Measurements from ENCODE around the gene RASSF4. TPM values are rescaled to one million over a fixed set of nuclear protein-coding genes. Genes with fewer than 3 reads are reported as not detected.

Gene RASSF4
- total and polyA plus RNA-seq, 4 donors, result 8.2 to 26.9 (median 12.4) TPM

- no peak for TF ChIP-seq HNF4A (conservative IDR thresholded peaks at IDR 0.05)
- H3K9ac ChIP-seq (ENCODE audit: low read depth in 1 of 2, low read length in 2 of 2), result no peak overlapping the region
- H3K9me3 ChIP-seq (ENCODE audit: control insufficient read depth in 4 of 4, low read length in 3 of 4), result no peaks in the 10 kb centered on the region
- no peaks in the 10 kb centered on the region for H3K36me3 ChIP-seq (ENCODE audit: control insufficient read depth in 4 of 4, insufficient read depth in 3 of 4, low read depth in 1 of 4, low read length in 3 of 4)
- H3K27ac ChIP-seq (ENCODE audit: low read depth in 1 of 2, low read length in 2 of 2), result no peak overlapping the region
- peaks cover 0 to 6% (median under 1%) of the 10 kb centered on the region in 4 donors for H3K4me1 ChIP-seq (ENCODE audit: control insufficient read depth in 4 of 4, insufficient read depth in 4 of 4, low read length in 3 of 4)
- whole genome bisulfite sequencing, result 80% methylated on average over 9 of the region's 9 CpGs
- H3K27me3 ChIP-seq (ENCODE audit: control insufficient read depth in 4 of 4, insufficient read depth in 4 of 4, low read length in 3 of 4), result no peaks in the 10 kb centered on the region
- DNase-seq (ENCODE audit: low spot score), result peak; percentile 20
- H3K4me3 ChIP-seq (ENCODE audit: low read depth in 1 of 3, low read length in 3 of 3), result no peak overlapping the region
Observed at GRCh38 chr10:44933451-44934321, 25.9 kb upstream of the RASSF4 start.

DNA sequence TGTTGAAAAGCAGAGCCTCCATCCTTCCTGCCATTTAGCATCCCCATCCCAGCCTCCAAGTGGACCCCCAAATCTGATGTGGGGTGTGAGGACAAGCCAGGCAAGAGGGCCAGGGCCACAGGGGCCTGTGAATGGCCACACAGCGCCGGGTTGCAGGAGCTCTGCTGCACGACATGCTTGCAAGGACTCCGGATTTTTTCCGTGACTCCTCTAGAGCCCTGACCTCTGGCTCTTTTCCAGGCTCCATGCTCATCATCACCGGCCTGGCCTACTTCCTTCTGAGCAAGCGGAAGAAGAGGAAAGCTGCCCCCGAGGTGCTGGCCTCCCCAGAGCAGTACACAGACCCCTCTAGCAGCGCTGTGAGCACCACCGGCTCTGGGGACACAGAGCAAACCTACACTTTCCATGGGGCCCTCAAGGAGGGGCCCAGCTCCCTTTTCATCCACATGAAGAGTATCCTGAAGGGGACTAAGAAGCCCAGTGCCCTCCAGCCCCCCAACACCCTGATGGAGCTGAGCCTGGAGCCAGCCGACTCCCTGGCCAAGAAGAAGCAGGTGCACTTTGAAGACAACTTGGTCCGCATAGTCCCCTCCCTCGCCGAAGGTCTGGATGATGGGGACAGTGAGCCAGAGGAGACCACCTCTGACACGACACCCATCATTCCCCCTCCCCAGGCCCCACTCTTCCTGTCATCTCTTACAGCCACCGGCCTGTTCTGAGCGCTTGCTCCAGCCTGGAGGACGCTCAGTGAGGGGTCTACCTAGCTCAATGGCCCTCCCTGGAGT, 25.0 kb upstream of the RASSF4 start:
- DNase-seq (ENCODE audit: low spot score), result peak; percentile 33
- Histone ChIP-seq H3K36me3 (ENCODE audit: control insufficient read depth in 4 of 4, insufficient read depth in 3 of 4, low read depth in 1 of 4, low read length in 3 of 4) (no peaks in the 10 kb centered on the region), H3K27me3 (ENCODE audit: control insufficient read depth in 4 of 4, insufficient read depth in 4 of 4, low read length in 3 of 4) (no peaks in the 10 kb centered on the region), H3K27ac (ENCODE audit: low read depth in 1 of 2, low read length in 2 of 2) (no peak overlapping the region), H3K4me3 (ENCODE audit: low read depth in 1 of 3, low read length in 3 of 3) (no peak overlapping the region), H3K9ac (ENCODE audit: low read depth in 1 of 2, low read length in 2 of 2) (no peak overlapping the region), H3K9me3 (ENCODE audit: control insufficient read depth in 4 of 4, low read length in 3 of 4) (no peaks in the 10 kb centered on the region), H3K4me1 (ENCODE audit: control insufficient read depth in 4 of 4, insufficient read depth in 4 of 4, low read length in 3 of 4) (peaks cover 0 to 6% (median under 1%) of the 10 kb centered on the region in 4 donors)
- WGBS, result 84% methylated on average over 18 of the region's 18 CpGs
- TF ChIP-seq TAF1 (conservative IDR thresholded peaks at IDR 0.05) (no peak), EGR1 (IDR thresholded peaks at IDR 0.05; ENCODE audit: low read depth in 2 of 2) (no peak), HNF4A (conservative IDR thresholded peaks at IDR 0.05) (no peak), FOXA1 (IDR thresholded peaks at IDR 0.05) (no peak), FOXA2 (IDR thresholded peaks at IDR 0.05) (no peak)

DNA sequence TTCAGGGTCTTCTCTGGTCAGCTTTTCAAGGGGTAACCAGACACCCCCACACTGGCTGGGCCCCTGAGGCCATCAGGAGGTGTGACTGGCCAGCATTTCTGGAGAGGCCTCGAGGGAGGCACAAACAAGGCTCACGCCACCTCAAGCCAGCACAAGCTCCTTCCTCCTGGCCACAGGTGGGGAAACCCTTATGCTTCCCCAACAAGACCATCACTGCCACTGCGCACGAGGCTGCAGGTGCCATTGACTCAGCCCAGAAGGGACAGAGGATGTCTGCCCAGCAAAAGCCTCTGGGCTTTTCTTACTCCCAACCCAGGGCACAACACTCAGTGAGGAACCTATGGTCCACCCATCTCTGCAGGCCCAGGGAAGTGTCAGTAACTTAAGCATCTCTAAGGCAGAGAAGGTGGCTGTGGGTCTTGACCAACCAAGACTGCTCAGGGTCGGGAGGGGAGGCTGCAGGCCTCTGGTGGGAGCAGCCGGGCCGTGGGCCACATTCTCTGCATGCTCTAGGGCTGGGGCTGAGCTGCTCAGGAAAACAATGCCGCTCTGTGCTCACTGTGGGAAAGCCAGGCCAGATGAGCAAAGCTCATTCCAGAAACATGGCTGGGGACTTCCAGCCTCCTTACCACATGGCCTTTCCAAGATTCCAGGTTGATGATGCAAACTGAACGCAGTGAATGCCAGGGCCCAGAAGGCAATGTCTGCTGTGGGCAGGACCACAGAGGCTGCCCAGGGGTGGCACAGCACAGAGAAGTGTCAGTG, 24.2 kb upstream of the RASSF4 start:
- TF ChIP-seq EGR1 (IDR thresholded peaks at IDR 0.05; ENCODE audit: low read depth in 2 of 2), result no peak
- TF ChIP-seq, protein P1, sequence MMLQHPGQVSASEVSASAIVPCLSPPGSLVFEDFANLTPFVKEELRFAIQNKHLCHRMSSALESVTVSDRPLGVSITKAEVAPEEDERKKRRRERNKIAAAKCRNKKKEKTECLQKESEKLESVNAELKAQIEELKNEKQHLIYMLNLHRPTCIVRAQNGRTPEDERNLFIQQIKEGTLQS (IDR thresholded peaks at IDR 0.05), result peak; percentile 66
- peak; percentile 28 for TF ChIP-seq YY1 (IDR thresholded peaks at IDR 0.05)
- TF ChIP-seq TAF1 (conservative IDR thresholded peaks at IDR 0.05), result no peak
- H3K4me1 ChIP-seq (ENCODE audit: control insufficient read depth in 4 of 4, insufficient read depth in 4 of 4, low read length in 3 of 4), result peaks cover 1 to 6% (median 3%) of the 10 kb centered on the region in 4 donors
- DNase-seq (ENCODE audit: low spot score), result peak; percentile 13
- no peaks in the 10 kb centered on the region for H3K36me3 ChIP-seq (ENCODE audit: control insufficient read depth in 4 of 4, insufficient read depth in 3 of 4, low read depth in 1 of 4, low read length in 3 of 4)
- WGBS, result 79% methylated on average over 9 of the region's 9 CpGs
- no peaks in the 10 kb centered on the region for H3K27me3 ChIP-seq (ENCODE audit: control insufficient read depth in 4 of 4, insufficient read depth in 4 of 4, low read length in 3 of 4)
- H3K4me3 ChIP-seq (ENCODE audit: low read depth in 1 of 3, low read length in 3 of 3), result no peak overlapping the region
- H3K9ac ChIP-seq (ENCODE audit: low read depth in 1 of 2, low read length in 2 of 2), result no peak overlapping the region
- no peak overlapping the region for H3K27ac ChIP-seq (ENCODE audit: low read depth in 1 of 2, low read length in 2 of 2)
- no peaks in the 10 kb centered on the region for H3K9me3 ChIP-seq (ENCODE audit: control insufficient read depth in 4 of 4, low read length in 3 of 4)

DNA sequence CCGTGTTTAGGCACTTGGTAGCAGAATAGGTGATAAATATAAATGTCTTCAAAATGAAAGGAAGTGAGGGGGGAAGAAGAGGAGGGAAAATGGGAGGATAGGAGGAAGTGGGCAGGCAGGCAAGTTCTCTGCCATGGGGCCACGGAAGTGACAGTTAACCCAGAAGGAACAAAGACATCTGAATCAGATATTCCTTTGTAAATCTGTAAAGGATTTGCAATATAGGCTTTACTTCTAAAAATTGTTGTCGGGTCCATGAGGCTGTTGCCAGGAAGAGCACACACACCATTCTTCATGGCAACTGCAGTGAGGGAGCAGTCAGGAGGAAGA, 23.7 kb upstream of the RASSF4 start:
- DNase-seq (ENCODE audit: low spot score), result peak; percentile 27
- 41% methylated on average over 3 of the region's 3 CpGs for WGBS
- TF ChIP-seq YY1 (IDR thresholded peaks at IDR 0.05) (peak; percentile 8), FOXA2 (IDR thresholded peaks at IDR 0.05) (no peak), FOXA1 (IDR thresholded peaks at IDR 0.05) (no peak)
- no peak overlapping the region for H3K9ac ChIP-seq (ENCODE audit: low read depth in 1 of 2, low read length in 2 of 2)
- H3K27ac ChIP-seq (ENCODE audit: low read depth in 1 of 2, low read length in 2 of 2), result no peak overlapping the region
- no peaks in the 10 kb centered on the region for H3K27me3 ChIP-seq (ENCODE audit: control insufficient read depth in 4 of 4, insufficient read depth in 4 of 4, low read length in 3 of 4)
- peaks cover 1 to 6% (median 3%) of the 10 kb centered on the region in 4 donors for H3K4me1 ChIP-seq (ENCODE audit: control insufficient read depth in 4 of 4, insufficient read depth in 4 of 4, low read length in 3 of 4)
- H3K4me3 ChIP-seq (ENCODE audit: low read depth in 1 of 3, low read length in 3 of 3), result no peak overlapping the region
- H3K36me3 ChIP-seq (ENCODE audit: control insufficient read depth in 4 of 4, insufficient read depth in 3 of 4, low read depth in 1 of 4, low read length in 3 of 4), result no peaks in the 10 kb centered on the region
- H3K9me3 ChIP-seq (ENCODE audit: control insufficient read depth in 4 of 4, low read length in 3 of 4), result no peaks in the 10 kb centered on the region
